Measurements from ENCODE around the gene FRMD4B.
A peak's percentile ranks its signal among the peaks of the same experiment; 100 is the strongest.
"Not testable (repeated sequence)": the region's sequence is repeated elsewhere in the genome, so short reads cannot be mapped to it uniquely, and the experiment has no call there.

Gene FRMD4B

GRCh38 chr3:69244039-69244438 is 141.8 kb downstream of the FRMD4B start:
- H3K27me3 ChIP-seq (ENCODE audit: control insufficient read depth, insufficient read depth, low read length): peaks cover 30% of the 10 kb centered on the region
- no peaks in the 10 kb centered on the region for H3K9me3 ChIP-seq (ENCODE audit: control insufficient read depth, insufficient read depth, low read length)
- peaks cover 48% of the 10 kb centered on the region for H3K4me1 ChIP-seq (ENCODE audit: control insufficient read depth, insufficient read depth, low read length)
- no peaks in the 10 kb centered on the region for H3K36me3 ChIP-seq (ENCODE audit: control insufficient read depth, insufficient read depth, low read length)
- H3K4me3 ChIP-seq (ENCODE audit: low read depth, low read length): no peak overlapping the region
- H3K27ac ChIP-seq (ENCODE audit: low read depth, low read length): no peak overlapping the region
- H3K9ac ChIP-seq (ENCODE audit: low read depth, low read length): no peak overlapping the region

GRCh38 chr3:69241769-69242168 is 144.1 kb downstream of the FRMD4B start:
- no peak overlapping the region for H3K9ac ChIP-seq (ENCODE audit: low read depth, low read length)
- H3K9me3 ChIP-seq (ENCODE audit: control insufficient read depth, insufficient read depth, low read length): no peaks in the 10 kb centered on the region
- H3K36me3 ChIP-seq (ENCODE audit: control insufficient read depth, insufficient read depth, low read length): no peaks in the 10 kb centered on the region
- H3K4me3 ChIP-seq (ENCODE audit: low read depth, low read length): no peak overlapping the region
- H3K27ac ChIP-seq (ENCODE audit: low read depth, low read length): peak overlapping the region; percentile 33
- peaks cover 56% of the 10 kb centered on the region for H3K4me1 ChIP-seq (ENCODE audit: control insufficient read depth, insufficient read depth, low read length)
- H3K27me3 ChIP-seq (ENCODE audit: control insufficient read depth, insufficient read depth, low read length): peaks cover 8% of the 10 kb centered on the region

GRCh38 chr3:69240651-69241568 is 145.0 kb downstream of the FRMD4B start:
- H3K9ac ChIP-seq (ENCODE audit: low read depth, low read length): no peak overlapping the region
- H3K27ac ChIP-seq (ENCODE audit: low read depth, low read length): peak overlapping the region; percentile 80
- H3K36me3 ChIP-seq (ENCODE audit: control insufficient read depth, insufficient read depth, low read length): no peaks in the 10 kb centered on the region
- peaks cover 59% of the 10 kb centered on the region for H3K4me1 ChIP-seq (ENCODE audit: control insufficient read depth, insufficient read depth, low read length)
- no peaks in the 10 kb centered on the region for H3K9me3 ChIP-seq (ENCODE audit: control insufficient read depth, insufficient read depth, low read length)
- no peaks in the 10 kb centered on the region for H3K27me3 ChIP-seq (ENCODE audit: control insufficient read depth, insufficient read depth, low read length)
- H3K4me3 ChIP-seq (ENCODE audit: low read depth, low read length): no peak overlapping the region

- H3K4me3 ChIP-seq (ENCODE audit: low read depth, low read length): no peak overlapping the region
- no peaks in the 10 kb centered on the region for H3K9me3 ChIP-seq (ENCODE audit: control insufficient read depth, insufficient read depth, low read length)
- peak overlapping the region; percentile 9 for H3K27ac ChIP-seq (ENCODE audit: low read depth, low read length)
- peaks cover 55% of the 10 kb centered on the region for H3K4me1 ChIP-seq (ENCODE audit: control insufficient read depth, insufficient read depth, low read length)
- no peaks in the 10 kb centered on the region for H3K36me3 ChIP-seq (ENCODE audit: control insufficient read depth, insufficient read depth, low read length)
- H3K27me3 ChIP-seq (ENCODE audit: control insufficient read depth, insufficient read depth, low read length): no peaks in the 10 kb centered on the region
- H3K9ac ChIP-seq (ENCODE audit: low read depth, low read length): no peak overlapping the region
Measured at GRCh38 chr3:69239063-69239462, 146.8 kb downstream of the FRMD4B start.

- H3K4me3 ChIP-seq (ENCODE audit: low read depth, low read length): no peak overlapping the region
- H3K9ac ChIP-seq (ENCODE audit: low read depth, low read length): no peak overlapping the region
- H3K36me3 ChIP-seq (ENCODE audit: control insufficient read depth, insufficient read depth, low read length): no peaks in the 10 kb centered on the region
- H3K27ac ChIP-seq (ENCODE audit: low read depth, low read length): peak overlapping the region; percentile 22
- no peaks in the 10 kb centered on the region for H3K9me3 ChIP-seq (ENCODE audit: control insufficient read depth, insufficient read depth, low read length)
- H3K27me3 ChIP-seq (ENCODE audit: control insufficient read depth, insufficient read depth, low read length): no peaks in the 10 kb centered on the region
- H3K4me1 ChIP-seq (ENCODE audit: control insufficient read depth, insufficient read depth, low read length): peaks cover 38% of the 10 kb centered on the region
Measured at GRCh38 chr3:69236812-69237707, 148.8 kb downstream of the FRMD4B start.

GRCh38 chr3:69235882-69236281 is 150.0 kb downstream of the FRMD4B start:
- Histone ChIP-seq H3K27me3 (ENCODE audit: control insufficient read depth, insufficient read depth, low read length) (no peaks in the 10 kb centered on the region), H3K4me1 (ENCODE audit: control insufficient read depth, insufficient read depth, low read length) (peaks cover 27% of the 10 kb centered on the region), H3K36me3 (ENCODE audit: control insufficient read depth, insufficient read depth, low read length) (no peaks in the 10 kb centered on the region), H3K9me3 (ENCODE audit: control insufficient read depth, insufficient read depth, low read length) (no peaks in the 10 kb centered on the region), H3K9ac (ENCODE audit: low read depth, low read length) (no peak overlapping the region), H3K27ac (ENCODE audit: low read depth, low read length) (no peak overlapping the region), H3K4me3 (ENCODE audit: low read depth, low read length) (no peak overlapping the region)

- not testable (repeated sequence) for H3K9me3 ChIP-seq (ENCODE audit: control insufficient read depth, insufficient read depth, low read length); H3K27me3 ChIP-seq (ENCODE audit: control insufficient read depth, insufficient read depth, low read length); H3K27ac ChIP-seq (ENCODE audit: low read depth, low read length); H3K9ac ChIP-seq (ENCODE audit: low read depth, low read length); H3K4me3 ChIP-seq (ENCODE audit: low read depth, low read length); H3K36me3 ChIP-seq (ENCODE audit: control insufficient read depth, insufficient read depth, low read length)
- H3K4me1 ChIP-seq (ENCODE audit: control insufficient read depth, insufficient read depth, low read length): peaks cover 22% of the 10 kb centered on the region
Measured at GRCh38 chr3:69235227-69235626, 150.7 kb downstream of the FRMD4B start.

- H3K4me3 ChIP-seq (ENCODE audit: low read depth, low read length): no peak overlapping the region
Measured at GRCh38 chr3:69232482-69232881, 153.4 kb downstream of the FRMD4B start.

GRCh38 chr3:69231929-69232440 is 153.9 kb downstream of the FRMD4B start:
- Histone ChIP-seq H3K9ac (ENCODE audit: low read depth, low read length) (no peak overlapping the region), H3K27me3 (ENCODE audit: control insufficient read depth, insufficient read depth, low read length) (no peaks in the 10 kb centered on the region), H3K9me3 (ENCODE audit: control insufficient read depth, insufficient read depth, low read length) (no peaks in the 10 kb centered on the region), H3K4me3 (ENCODE audit: low read depth, low read length) (no peak overlapping the region), H3K4me1 (ENCODE audit: control insufficient read depth, insufficient read depth, low read length) (peaks cover 6% of the 10 kb centered on the region), H3K36me3 (ENCODE audit: control insufficient read depth, insufficient read depth, low read length) (no peaks in the 10 kb centered on the region), H3K27ac (ENCODE audit: low read depth, low read length) (no peak overlapping the region)

More at GRCh38 chr3:69232482-69232881, 153.4 kb downstream of the FRMD4B start:
- H3K9me3 ChIP-seq (ENCODE audit: control insufficient read depth, insufficient read depth, low read length): no peaks in the 10 kb centered on the region
- H3K27ac ChIP-seq (ENCODE audit: low read depth, low read length): no peak overlapping the region
- H3K4me1 ChIP-seq (ENCODE audit: control insufficient read depth, insufficient read depth, low read length): peaks cover 10% of the 10 kb centered on the region
- no peak overlapping the region for H3K9ac ChIP-seq (ENCODE audit: low read depth, low read length)
- H3K27me3 ChIP-seq (ENCODE audit: control insufficient read depth, insufficient read depth, low read length): no peaks in the 10 kb centered on the region
- H3K36me3 ChIP-seq (ENCODE audit: control insufficient read depth, insufficient read depth, low read length): no peaks in the 10 kb centered on the region

GRCh38 chr3:69226071-69226470 is 159.8 kb downstream of the FRMD4B start:
- Histone ChIP-seq H3K27ac (ENCODE audit: low read depth, low read length) (no peak overlapping the region), H3K9ac (ENCODE audit: low read depth, low read length) (no peak overlapping the region), H3K4me3 (ENCODE audit: low read depth, low read length) (no peak overlapping the region), H3K36me3 (ENCODE audit: control insufficient read depth, insufficient read depth, low read length) (no peaks in the 10 kb centered on the region), H3K9me3 (ENCODE audit: control insufficient read depth, insufficient read depth, low read length) (no peaks in the 10 kb centered on the region), H3K4me1 (ENCODE audit: control insufficient read depth, insufficient read depth, low read length) (no peaks in the 10 kb centered on the region), H3K27me3 (ENCODE audit: control insufficient read depth, insufficient read depth, low read length) (no peaks in the 10 kb centered on the region)
